ENCODE measurements around the gene ABCA1. TPM values are rescaled to one million over a fixed set of nuclear protein-coding genes. Genes with fewer than 3 reads are reported as not detected.

Gene ABCA1
- 20.8 to 35.9 TPM (median 23.0 TPM) in 3 replicates for polyA plus RNA-seq
- polyA plus RNA-seq (2011; ENCODE audit: low read depth), result 2.5 TPM
- polyA plus RNA-seq (2011; cell fraction: cytosol; rRNA removed), result 4.2 and 6.8 TPM in 2 replicates
- polyA plus RNA-seq (2011; cell fraction: nucleus; rRNA removed), result 45.6 and 53.6 TPM in 2 replicates
- 4.2 and 27.7 TPM in 2 replicates for polyA plus RNA-seq (2012; ENCODE audit: low replicate concordance)
- 262 to 318 TPM (median 305 TPM) in 3 replicates for polyA minus RNA-seq
- 47.2 TPM for polyA minus RNA-seq (2011; cell fraction: cytosol; rRNA and poly(A)+ RNA removed)
- polyA minus RNA-seq (2011; cell fraction: nucleus; rRNA and poly(A)+ RNA removed), result 243 and 353 TPM in 2 replicates

GRCh38 chr9:104927912-104928740 is at the start of gene ABCA1:
Gene ABCA1 (minus strand): TSS chr9:104928155. CDS start chr9:104903679, 24,476 bp downstream.
- H3K36me3 ChIP-seq (ENCODE audit: control insufficient read depth in 2 of 2, extremely low read depth in 1 of 2, insufficient read depth in 2 of 2, low read length in 2 of 2), result peaks cover 0 to 4% of the 10 kb centered on the region in 2 experiments
- FAIRE-seq (peak; percentile 46), DNase-seq (ENCODE audit: low read depth, low spot score) (no peak)
- no peaks in the 10 kb centered on the region for H4K20me1 ChIP-seq (ENCODE audit: control insufficient read depth, extremely low read depth, insufficient read depth, low read length)
- H3K9me3 ChIP-seq (ENCODE audit: control insufficient read depth, low read depth, low read length), result no peaks in the 10 kb centered on the region
- peak within 1 kb of the TSS; percentile 50 to 99 (median 96) for H3K4me3 ChIP-seq (ENCODE audit: control insufficient read depth in 2 of 3, extremely low read depth in 1 of 3, insufficient read depth in 2 of 3, low read depth in 1 of 3, low read length in 3 of 3)
- no peaks in the 10 kb centered on the region for H3K27me3 ChIP-seq (ENCODE audit: control insufficient read depth, extremely low read depth, insufficient read depth, low read length)
- H2AFZ ChIP-seq (ENCODE audit: control insufficient read depth, low read length), result peak within 1 kb of the TSS; percentile 66
- H3K9me1 ChIP-seq (ENCODE audit: control insufficient read depth, extremely low read depth, insufficient read depth, low read length), result no peaks in the 10 kb centered on the region
- H3K79me2 ChIP-seq (ENCODE audit: control insufficient read depth, insufficient read depth, low read length), result peaks cover 44% of the 10 kb centered on the region
- peaks cover 28% of the 10 kb centered on the region for H3K4me1 ChIP-seq (ENCODE audit: control insufficient read depth, extremely low read depth, insufficient read depth, low read length)
- dilution Hi-C loops (cut with MboI; ENCODE audit: extremely low pct_ligation_motif_present, low sequenced_read_pairs), result no loop called here
- peak within 1 kb of the TSS; percentile 96 for H3K27ac ChIP-seq (ENCODE audit: control insufficient read depth, insufficient read depth, low read length)
- TF ChIP-seq EZH2 (IDR thresholded peaks at IDR 0.05; ENCODE audit: low read length) (no peak), CTCF (optimal IDR thresholded peaks at IDR 0.05 in 1 of 3, IDR thresholded peaks at IDR 0.05 in 1 of 3, conservative IDR thresholded peaks at IDR 0.05 in 1 of 3; ENCODE audit: extremely low read depth in 1 of 3, insufficient read depth in 2 of 3, low read length in 3 of 3) (no peak)
- H3K9ac ChIP-seq (ENCODE audit: control insufficient read depth, extremely low read depth, insufficient read depth, low read length), result peak within 1 kb of the TSS; percentile 95
- H3K4me2 ChIP-seq (ENCODE audit: control insufficient read depth, extremely low read depth, insufficient read depth, low read depth, low read length), result peak within 1 kb of the TSS; percentile 92

GRCh38 chr9:104977580-104977979 is 49.6 kb upstream of the ABCA1 start:
- no peak overlapping the region for H3K27ac ChIP-seq (ENCODE audit: control insufficient read depth, insufficient read depth, low read length)
- DNase-seq (ENCODE audit: low read depth, low spot score), result no peak
- no peak overlapping the region for H3K9ac ChIP-seq (ENCODE audit: control insufficient read depth, extremely low read depth, insufficient read depth, low read length)
- TF ChIP-seq CTCF (optimal IDR thresholded peaks at IDR 0.05 in 1 of 3, IDR thresholded peaks at IDR 0.05 in 1 of 3, conservative IDR thresholded peaks at IDR 0.05 in 1 of 3; ENCODE audit: extremely low read depth in 1 of 3, insufficient read depth in 2 of 3, low read length in 3 of 3), result no peak
- no peak for TF ChIP-seq EZH2 (IDR thresholded peaks at IDR 0.05; ENCODE audit: low read length)
- H3K36me3 ChIP-seq (ENCODE audit: control insufficient read depth in 2 of 2, extremely low read depth in 1 of 2, insufficient read depth in 2 of 2, low read length in 2 of 2), result no peaks in the 10 kb centered on the region
- H3K4me3 ChIP-seq (ENCODE audit: control insufficient read depth in 2 of 3, extremely low read depth in 1 of 3, insufficient read depth in 2 of 3, low read depth in 1 of 3, low read length in 3 of 3), result no peak overlapping the region
- dilution Hi-C loops (cut with MboI; ENCODE audit: extremely low pct_ligation_motif_present, low sequenced_read_pairs), result no loop called here
- H3K4me1 ChIP-seq (ENCODE audit: control insufficient read depth, extremely low read depth, insufficient read depth, low read length), result no peaks in the 10 kb centered on the region
- H4K20me1 ChIP-seq (ENCODE audit: control insufficient read depth, extremely low read depth, insufficient read depth, low read length), result no peaks in the 10 kb centered on the region
- no peaks in the 10 kb centered on the region for H3K79me2 ChIP-seq (ENCODE audit: control insufficient read depth, insufficient read depth, low read length)
- no peaks in the 10 kb centered on the region for H3K27me3 ChIP-seq (ENCODE audit: control insufficient read depth, extremely low read depth, insufficient read depth, low read length)
- no peaks in the 10 kb centered on the region for H3K9me3 ChIP-seq (ENCODE audit: control insufficient read depth, low read depth, low read length)
- no peak overlapping the region for H2AFZ ChIP-seq (ENCODE audit: control insufficient read depth, low read length)
- FAIRE-seq, result no peak
- no peak overlapping the region for H3K4me2 ChIP-seq (ENCODE audit: control insufficient read depth, extremely low read depth, insufficient read depth, low read depth, low read length)
- no peaks in the 10 kb centered on the region for H3K9me1 ChIP-seq (ENCODE audit: control insufficient read depth, extremely low read depth, insufficient read depth, low read length)

Measured in keratinocyte (primary cell).